Epithelial cell of esophagus (primary cell): ENCODE results near the gene GTF2F2.

Experiments
- DNase-seq: peaks from one replicate; pipeline ENCODE4 v3.0.0; 2010; ENCODE audit warnings: low read depth
- H3K4me3 ChIP-seq: 2 replicates; pipeline ENCODE4 v1.5.1; 2011; ENCODE audit warnings: mild to moderate bottlenecking, low read length, control low read depth
- CTCF ChIP-seq: IDR thresholded peaks from 2 replicates; pipeline ENCODE4 v1.5.1; 2011; ENCODE audit warnings: low read depth, mild to moderate bottlenecking, low read length, control low read depth, inconsistent platforms; ENCODE audit not compliant: insufficient read depth; ENCODE audit errors: missing control alignments

Gene GTF2F2

GRCh38 chr13:45199711-45200110 is 79.4 kb downstream of the GTF2F2 start:
- H3K4me3 ChIP-seq = no peak overlapping the region
- DNase-seq = no peak
- no peak for TF ChIP-seq CTCF

- DNase-seq = peak; percentile 60
- no peak within 1 kb of the TSS for H3K4me3 ChIP-seq
- TF ChIP-seq CTCF = no peak
These were observed 80.5 kb downstream of the GTF2F2 start, which contains the start of gene KCTD4 for GRCh38 chr13:45200701-45201232. Gene KCTD4, minus strand, starts transcription at chr13:45201045. Its CDS starts 6,478 bp downstream, at chr13:45194567.

- no peak for DNase-seq
- H3K4me3 ChIP-seq = no peak overlapping the region
- no peak for TF ChIP-seq CTCF
These were observed 84.8 kb downstream of the GTF2F2 start for GRCh38 chr13:45205124-45205523.

GRCh38 chr13:45206340-45206739 is 86.0 kb downstream of the GTF2F2 start:
- peak; percentile 94 for DNase-seq
- TF ChIP-seq CTCF = no peak
- H3K4me3 ChIP-seq = no peak overlapping the region

- TF ChIP-seq CTCF = no peak
- peak overlapping the region; percentile 9 for H3K4me3 ChIP-seq
- DNase-seq = peak; percentile 37
These were observed 87.0 kb downstream of the GTF2F2 start for GRCh38 chr13:45207319-45207718.

GRCh38 chr13:45208132-45208531 is 87.8 kb downstream of the GTF2F2 start:
- H3K4me3 ChIP-seq = no peak overlapping the region
- DNase-seq = no peak
- no peak for TF ChIP-seq CTCF

- TF ChIP-seq CTCF = no peak
- H3K4me3 ChIP-seq = no peak overlapping the region
- DNase-seq = peak; percentile 95
These were observed 88.9 kb downstream of the GTF2F2 start for GRCh38 chr13:45209229-45209628.
